KMS-11 (cell line): ENCODE measurements around the gene STRBP.

Experiments
- H2AFZ ChIP-seq: fragments of 200-600 bp; sonication (generic); 2 replicates; pipeline ENCODE4 v1.6.1; 2016; ENCODE audit warnings: antibody characterized with exemption, mixed run types, low read depth
- H3K27ac ChIP-seq: fragments of 200-600 bp; sonication (generic); 2 replicates; pipeline ENCODE4 v1.6.1; 2016; ENCODE audit warnings: mild to moderate bottlenecking, mixed run types
- H3K27me3 ChIP-seq: fragments of 200-600 bp; sonication (generic); 2 replicates; pipeline ENCODE4 v1.6.1; 2017; ENCODE audit warnings: mild to moderate bottlenecking, low read depth, mixed run types, moderate library complexity; ENCODE audit not compliant: insufficient read depth
- H3K36me3 ChIP-seq: fragments of 200-600 bp; sonication (generic); 2 replicates; pipeline ENCODE4 v1.6.1; 2017; ENCODE audit warnings: mild to moderate bottlenecking, mixed run types; ENCODE audit not compliant: insufficient read depth
- H3K4me1 ChIP-seq: fragments of 200-600 bp; sonication (generic); 2 replicates; pipeline ENCODE4 v1.6.1; 2016; ENCODE audit warnings: mild to moderate bottlenecking, low read depth, mixed run types; ENCODE audit not compliant: poor library complexity, severe bottlenecking
- H3K4me2 ChIP-seq: fragments of 200-600 bp; sonication (generic); 2 replicates; pipeline ENCODE4 v1.7.0; 2016; ENCODE audit warnings: mild to moderate bottlenecking, mixed run types
- H3K4me3 ChIP-seq: fragments of 200-600 bp; sonication (generic); IDR thresholded peaks from 2 replicates; pipeline ENCODE4 v1.6.1; 2017; ENCODE audit warnings: low read depth, low read length, mixed read lengths; ENCODE audit not compliant: insufficient read depth
- H3K79me2 ChIP-seq: fragments of 200-600 bp; sonication (generic); 2 replicates; pipeline ENCODE4 v1.6.1; 2016; ENCODE audit warnings: low read depth, mixed run types; ENCODE audit not compliant: insufficient read depth
- H3K9ac ChIP-seq: fragments of 200-600 bp; sonication (generic); 2 replicates; pipeline ENCODE4 v1.6.1; 2016; ENCODE audit warnings: mild to moderate bottlenecking, mixed run types
- H4K20me1 ChIP-seq: fragments of 200-600 bp; sonication (generic); 2 replicates; pipeline ENCODE4 v1.6.1; 2016; ENCODE audit warnings: mild to moderate bottlenecking, mixed run types; ENCODE audit not compliant: insufficient read depth
- TF ChIP-seq, protein P1 (sequence below): fragments of 200-600 bp; sonication (generic); conservative IDR thresholded peaks from 2 replicates; pipeline ENCODE4 v1.6.1; 2017; ENCODE audit warnings: low read depth, mild to moderate bottlenecking, antibody characterized with exemption, low read length, moderate library complexity, mixed read lengths

The STRBP gene

DNA sequence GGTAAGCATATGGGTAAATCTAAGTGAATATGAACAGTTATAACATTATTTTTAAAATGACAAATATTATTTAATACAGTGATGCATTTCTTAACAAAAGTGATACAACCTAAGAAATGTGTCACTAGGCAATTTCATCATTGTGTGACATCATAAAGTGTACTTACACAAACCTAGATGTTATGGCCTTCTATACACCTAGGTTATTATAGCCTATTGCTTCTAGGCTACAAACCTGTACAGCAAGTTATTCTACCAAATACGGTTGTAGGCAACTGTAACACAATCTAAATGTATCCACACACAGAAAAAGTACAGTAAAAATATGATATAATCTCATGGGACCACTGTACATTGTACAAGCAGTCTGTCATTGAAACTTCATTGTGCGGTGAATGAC lies 48.3 kb downstream of the STRBP start:
- H3K79me2 ChIP-seq, result no peaks in the 10 kb centered on the region

DNA sequence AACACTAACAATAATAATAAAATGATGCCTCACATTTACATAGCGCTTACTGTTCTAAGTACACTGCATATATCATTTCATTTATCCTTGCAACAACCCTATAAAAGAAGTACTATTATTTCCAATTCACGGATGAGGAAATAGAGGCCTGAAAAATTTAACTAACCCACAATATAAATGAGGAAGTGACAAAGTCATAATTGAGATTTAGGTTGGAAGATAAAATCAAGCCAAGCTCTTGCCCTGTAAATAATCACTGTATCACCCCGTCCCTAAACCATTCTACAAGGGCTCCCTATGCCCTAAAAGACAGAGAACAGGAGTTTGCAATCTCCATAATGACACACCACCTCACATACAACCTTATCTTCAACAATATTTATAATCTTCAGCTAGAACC lies 49.6 kb downstream of the STRBP start:
- TF ChIP-seq, protein P1, sequence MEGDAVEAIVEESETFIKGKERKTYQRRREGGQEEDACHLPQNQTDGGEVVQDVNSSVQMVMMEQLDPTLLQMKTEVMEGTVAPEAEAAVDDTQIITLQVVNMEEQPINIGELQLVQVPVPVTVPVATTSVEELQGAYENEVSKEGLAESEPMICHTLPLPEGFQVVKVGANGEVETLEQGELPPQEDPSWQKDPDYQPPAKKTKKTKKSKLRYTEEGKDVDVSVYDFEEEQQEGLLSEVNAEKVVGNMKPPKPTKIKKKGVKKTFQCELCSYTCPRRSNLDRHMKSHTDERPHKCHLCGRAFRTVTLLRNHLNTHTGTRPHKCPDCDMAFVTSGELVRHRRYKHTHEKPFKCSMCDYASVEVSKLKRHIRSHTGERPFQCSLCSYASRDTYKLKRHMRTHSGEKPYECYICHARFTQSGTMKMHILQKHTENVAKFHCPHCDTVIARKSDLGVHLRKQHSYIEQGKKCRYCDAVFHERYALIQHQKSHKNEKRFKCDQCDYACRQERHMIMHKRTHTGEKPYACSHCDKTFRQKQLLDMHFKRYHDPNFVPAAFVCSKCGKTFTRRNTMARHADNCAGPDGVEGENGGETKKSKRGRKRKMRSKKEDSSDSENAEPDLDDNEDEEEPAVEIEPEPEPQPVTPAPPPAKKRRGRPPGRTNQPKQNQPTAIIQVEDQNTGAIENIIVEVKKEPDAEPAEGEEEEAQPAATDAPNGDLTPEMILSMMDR, result no peak
- H3K4me3 ChIP-seq, result no peak overlapping the region
- H3K4me2 ChIP-seq, result no peak overlapping the region
- no peak overlapping the region for H2AFZ ChIP-seq
- H3K4me1 ChIP-seq, result peaks cover 6% of the 10 kb centered on the region
- H3K27me3 ChIP-seq, result no peaks in the 10 kb centered on the region
- H3K9ac ChIP-seq, result no peak overlapping the region
- H4K20me1 ChIP-seq, result no peaks in the 10 kb centered on the region
- no peaks in the 10 kb centered on the region for H3K79me2 ChIP-seq
- no peak overlapping the region for H3K27ac ChIP-seq
- H3K36me3 ChIP-seq, result no peaks in the 10 kb centered on the region

More for the DNA sequence above, 48.3 kb downstream of the STRBP start:
- TF ChIP-seq, protein P1, result no peak
- Histone ChIP-seq H3K9ac (no peak overlapping the region), H4K20me1 (no peaks in the 10 kb centered on the region), H3K27ac (no peak overlapping the region), H3K4me3 (no peak overlapping the region), H2AFZ (no peak overlapping the region), H3K36me3 (no peaks in the 10 kb centered on the region), H3K27me3 (no peaks in the 10 kb centered on the region), H3K4me1 (peaks cover 19% of the 10 kb centered on the region), H3K4me2 (no peak overlapping the region)

DNA sequence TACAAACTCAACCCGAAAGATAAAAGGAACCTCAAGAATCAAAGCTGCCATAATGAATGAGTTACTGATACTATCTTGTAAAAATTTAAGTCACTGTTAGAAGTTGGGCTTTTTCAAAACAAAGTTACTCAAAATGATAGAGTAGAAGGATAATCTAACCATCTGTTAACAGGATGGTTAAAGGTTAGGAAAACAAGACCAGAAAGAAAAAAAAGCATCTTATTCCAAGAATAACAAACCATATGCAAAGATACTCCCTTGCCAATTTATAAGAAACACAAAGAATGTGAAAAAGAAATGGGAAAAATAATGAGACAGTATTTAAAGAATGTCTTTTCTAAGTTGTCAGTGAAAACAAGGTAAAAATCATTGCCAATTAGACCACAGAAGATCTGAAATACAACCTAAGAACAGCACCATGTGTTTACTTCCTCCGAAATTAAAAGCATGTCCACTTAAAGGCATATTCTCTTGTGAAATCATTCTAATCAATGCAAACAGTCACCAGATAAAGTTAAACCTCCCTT lies 51.2 kb downstream of the STRBP start:
- no peak overlapping the region for H3K9ac ChIP-seq
- no peaks in the 10 kb centered on the region for H3K79me2 ChIP-seq
- no peaks in the 10 kb centered on the region for H3K4me1 ChIP-seq
- no peaks in the 10 kb centered on the region for H3K27me3 ChIP-seq
- no peak overlapping the region for H2AFZ ChIP-seq
- H3K4me2 ChIP-seq, result no peak overlapping the region
- H3K27ac ChIP-seq, result no peak overlapping the region
- no peak overlapping the region for H3K4me3 ChIP-seq
- H4K20me1 ChIP-seq, result no peaks in the 10 kb centered on the region
- TF ChIP-seq, protein P1, result no peak
- H3K36me3 ChIP-seq, result no peaks in the 10 kb centered on the region

DNA sequence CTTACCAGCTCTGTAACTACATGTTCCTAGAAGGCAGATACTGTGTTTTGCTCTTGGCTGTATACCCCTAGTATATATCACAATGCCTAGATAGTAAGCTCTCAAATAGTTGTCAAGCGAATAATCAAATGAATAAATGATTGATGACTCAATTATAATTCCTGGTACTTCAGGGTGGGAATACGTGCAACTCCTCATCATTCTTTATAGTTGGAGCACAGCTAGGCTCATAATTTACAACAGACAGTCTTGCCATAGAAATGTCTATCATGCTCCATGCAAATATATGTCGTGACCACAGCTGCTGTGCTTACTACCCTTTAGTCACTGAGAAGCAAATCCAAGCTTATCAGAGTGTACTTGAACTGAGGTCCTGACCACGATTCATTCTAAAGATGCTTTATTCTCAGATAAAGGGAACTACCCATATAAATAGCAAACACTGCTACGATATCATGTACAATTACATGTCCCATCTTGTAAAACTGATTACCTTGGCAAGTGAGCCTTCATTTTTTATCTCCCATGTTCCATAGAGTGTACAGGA lies 52.1 kb downstream of the STRBP start:
- Histone ChIP-seq H2AFZ (no peak overlapping the region), H3K9ac (no peak overlapping the region), H3K79me2 (no peaks in the 10 kb centered on the region), H3K27ac (no peak overlapping the region), H4K20me1 (no peaks in the 10 kb centered on the region), H3K4me2 (no peak overlapping the region), H3K36me3 (no peaks in the 10 kb centered on the region), H3K4me3 (no peak overlapping the region), H3K27me3 (no peaks in the 10 kb centered on the region), H3K4me1 (no peaks in the 10 kb centered on the region)
- TF ChIP-seq, protein P1, result no peak
